HepG2 (cell line): ENCODE data around the gene BBC3. TPM values are rescaled to one million over a fixed set of nuclear protein-coding genes. Genes with fewer than 3 reads are reported as not detected.

ENCODE experiments used
- BHLHE40 ChIP-seq: IDR thresholded peaks from 2 replicates; pipeline ENCODE4 v1.6.1; 2011; ENCODE audit warnings: low read length, improper control_type of control experiment
- BORCS8-MEF2B ChIP-seq: sonication (generic); formaldehyde crosslinking; IDR thresholded peaks from 2 replicates; pipeline ENCODE4 v1.8.0; 2022; ENCODE audit warnings: mild to moderate bottlenecking, missing genetic modification reagents
- DMTF1 ChIP-seq: sonication (generic); formaldehyde crosslinking; IDR thresholded peaks from 2 replicates; pipeline ENCODE4 v1.4.0; 2020; ENCODE audit warnings: mild to moderate bottlenecking, missing genetic modification reagents
- EEA1 ChIP-seq: sonication (generic); formaldehyde crosslinking; IDR thresholded peaks from 2 replicates; pipeline ENCODE4 v1.5.1; 2020; ENCODE audit warnings: mild to moderate bottlenecking, missing genetic modification reagents, borderline replicate concordance
- ELF3 ChIP-seq: IDR thresholded peaks from 2 replicates; pipeline ENCODE4 v1.6.1; 2016; ENCODE audit warnings: missing genetic modification reagents, missing compliant biosample characterization
- ELF4 ChIP-seq: sonication (generic); formaldehyde crosslinking; IDR thresholded peaks from 2 replicates; pipeline ENCODE4 v1.5.0; 2020; ENCODE audit warnings: missing genetic modification reagents, mild to moderate bottlenecking, moderate library complexity, borderline replicate concordance
- ETV5 ChIP-seq: IDR thresholded peaks from 2 replicates; pipeline ENCODE4 v1.6.1; 2018; ENCODE audit warnings: missing biosample characterization, missing genetic modification reagents, inconsistent platforms, borderline replicate concordance
- GFI1 ChIP-seq: sonication (generic); formaldehyde crosslinking; IDR thresholded peaks from 2 replicates; pipeline ENCODE4 v1.5.0; 2020; ENCODE audit warnings: missing genetic modification reagents, mild to moderate bottlenecking, borderline replicate concordance
- HOXA5 ChIP-seq: sonication (generic); formaldehyde crosslinking; IDR thresholded peaks from 2 replicates; pipeline ENCODE4 v1.4.0; 2020; ENCODE audit warnings: missing genetic modification reagents
- MAFF ChIP-seq: IDR thresholded peaks from 2 replicates; pipeline ENCODE4 v1.6.1; 2011; ENCODE audit warnings: low read depth, low read length, improper control_type of control experiment
- MEIS1 ChIP-seq: sonication (generic); formaldehyde crosslinking; IDR thresholded peaks from 2 replicates; pipeline ENCODE4 v1.9.0; 2021; ENCODE audit warnings: mild to moderate bottlenecking, missing genetic modification reagents, moderate library complexity, borderline replicate concordance
- MLLT10 ChIP-seq: sonication (generic); formaldehyde crosslinking; IDR thresholded peaks from 2 replicates; pipeline ENCODE4 v1.4.0; 2020; ENCODE audit warnings: missing genetic modification reagents
- NFATC3 ChIP-seq: sonication (generic); formaldehyde crosslinking; IDR thresholded peaks from 2 replicates; pipeline ENCODE4 v1.5.1; 2020; ENCODE audit warnings: mild to moderate bottlenecking, missing genetic modification reagents
- PRMT3 ChIP-seq: sonication (generic); formaldehyde crosslinking; IDR thresholded peaks from 2 replicates; pipeline ENCODE4 v1.8.1; 2022; ENCODE audit warnings: low read depth, mild to moderate bottlenecking, moderate library complexity, missing genetic modification reagents, borderline replicate concordance
- RARG ChIP-seq: sonication (generic); formaldehyde crosslinking; IDR thresholded peaks from 2 replicates; pipeline ENCODE4 v1.4.0; 2020; ENCODE audit warnings: low read depth, mild to moderate bottlenecking, missing genetic modification reagents
- TBX3 ChIP-seq: fragments of 450-650 bp; IDR thresholded peaks from 2 replicates; pipeline ENCODE4 v1.6.1; 2017; ENCODE audit warnings: antibody characterized with exemption, mild to moderate bottlenecking, inconsistent platforms, borderline replicate concordance
- ZEB1 ChIP-seq: IDR thresholded peaks from 2 replicates; pipeline ENCODE4 v1.6.1; 2012; ENCODE audit warnings: mild to moderate bottlenecking, low read depth, inconsistent platforms; ENCODE audit not compliant: insufficient replicate concordance
- ZFP36L2 ChIP-seq: sonication (generic); formaldehyde crosslinking; IDR thresholded peaks from 2 replicates; pipeline ENCODE4 v1.4.0; 2020; ENCODE audit warnings: missing genetic modification reagents
- ZFP82 ChIP-seq: sonication (generic); formaldehyde crosslinking; IDR thresholded peaks from 2 replicates; pipeline ENCODE4 v1.5.1; 2020; ENCODE audit warnings: mild to moderate bottlenecking, missing genetic modification reagents, borderline replicate concordance
- ZFYVE20 ChIP-seq: sonication (generic); formaldehyde crosslinking; IDR thresholded peaks from 2 replicates; pipeline ENCODE4 v1.8.0; 2023; ENCODE audit warnings: low read depth, mild to moderate bottlenecking, moderate library complexity, missing genetic modification reagents, borderline replicate concordance
- ZNF101 ChIP-seq: sonication (generic); formaldehyde crosslinking; IDR thresholded peaks from 2 replicates; pipeline ENCODE4 v1.4.0; 2020; ENCODE audit warnings: mild to moderate bottlenecking, low read depth, missing genetic modification reagents, borderline replicate concordance
- ZNF138 ChIP-seq: sonication (generic); formaldehyde crosslinking; IDR thresholded peaks from 2 replicates; pipeline ENCODE4 v1.5.0; 2020; ENCODE audit warnings: mild to moderate bottlenecking, low read depth, missing genetic modification reagents
- ZNF230 ChIP-seq: sonication (generic); formaldehyde crosslinking; IDR thresholded peaks from 2 replicates; pipeline ENCODE4 v1.4.0; 2020; ENCODE audit warnings: mild to moderate bottlenecking, missing genetic modification reagents
- ZNF3 ChIP-seq: IDR thresholded peaks from 2 replicates; pipeline ENCODE4 v1.7.0; 2017; ENCODE audit warnings: inconsistent platforms
- ZNF317 ChIP-seq: sonication (generic); formaldehyde crosslinking; IDR thresholded peaks from 2 replicates; pipeline ENCODE4 v1.5.0; 2020; ENCODE audit warnings: mild to moderate bottlenecking, missing genetic modification reagents
- ZNF562 ChIP-seq: sonication (generic); formaldehyde crosslinking; IDR thresholded peaks from 2 replicates; pipeline ENCODE4 v1.8.0; 2022; ENCODE audit warnings: missing genetic modification reagents, borderline replicate concordance
- ZNF598 ChIP-seq: sonication (generic); formaldehyde crosslinking; IDR thresholded peaks from 2 replicates; pipeline ENCODE4 v1.5.1; 2020; ENCODE audit warnings: mild to moderate bottlenecking, missing genetic modification reagents, borderline replicate concordance
- ZNF629 ChIP-seq: sonication (generic); formaldehyde crosslinking; conservative IDR thresholded peaks from 2 replicates; pipeline ENCODE4 v1.5.0; 2020; ENCODE audit warnings: missing genetic modification reagents
- ZSCAN25 ChIP-seq: sonication (generic); formaldehyde crosslinking; IDR thresholded peaks from 2 replicates; pipeline ENCODE4 v1.8.0; 2022; ENCODE audit warnings: mild to moderate bottlenecking, missing genetic modification reagents
- ZSCAN30 ChIP-seq: sonication (generic); formaldehyde crosslinking; IDR thresholded peaks from 2 replicates; pipeline ENCODE4 v1.5.0; 2020; ENCODE audit warnings: mild to moderate bottlenecking, missing genetic modification reagents
- polyA plus RNA-seq, 8 experiments: library from polyadenylated mRNA; depleted of rRNA in 3 of 8; stranded (reverse) in 7 of 8; unstranded in 1 of 8; fragments of >200 nt; fragmentation: Illumina TruSeq in 4 of 8; extraction: Trizol in 4 of 8; gene quantifications; 2 replicates each; pipeline versions ENCODE4 v1.2.1 to v1.2.3, GENCODE V29; 2011 to 2016; ENCODE audit warnings: low read depth in 4 of 8, missing spikeins in 1 of 8, mixed read lengths in 1 of 8; ENCODE audit not compliant: insufficient read depth in 1 of 8
- total RNA-seq, 5 experiments: library from RNA; depleted of rRNA; stranded (reverse); fragments of >200 nt; fragmentation: Illumina TruSeq; extraction: Trizol; gene quantifications; 2 replicates each; pipeline ENCODE4 v1.2.3, GENCODE V29; 2016; ENCODE audit warnings: low read depth in 1 of 5

Gene BBC3
- total and polyA plus RNA-seq, 2 of the 13 experiments (the other 11 are each of a cell fraction or from before 2014, with no cell fraction given) = 6.1 to 8.8 TPM

DNA sequence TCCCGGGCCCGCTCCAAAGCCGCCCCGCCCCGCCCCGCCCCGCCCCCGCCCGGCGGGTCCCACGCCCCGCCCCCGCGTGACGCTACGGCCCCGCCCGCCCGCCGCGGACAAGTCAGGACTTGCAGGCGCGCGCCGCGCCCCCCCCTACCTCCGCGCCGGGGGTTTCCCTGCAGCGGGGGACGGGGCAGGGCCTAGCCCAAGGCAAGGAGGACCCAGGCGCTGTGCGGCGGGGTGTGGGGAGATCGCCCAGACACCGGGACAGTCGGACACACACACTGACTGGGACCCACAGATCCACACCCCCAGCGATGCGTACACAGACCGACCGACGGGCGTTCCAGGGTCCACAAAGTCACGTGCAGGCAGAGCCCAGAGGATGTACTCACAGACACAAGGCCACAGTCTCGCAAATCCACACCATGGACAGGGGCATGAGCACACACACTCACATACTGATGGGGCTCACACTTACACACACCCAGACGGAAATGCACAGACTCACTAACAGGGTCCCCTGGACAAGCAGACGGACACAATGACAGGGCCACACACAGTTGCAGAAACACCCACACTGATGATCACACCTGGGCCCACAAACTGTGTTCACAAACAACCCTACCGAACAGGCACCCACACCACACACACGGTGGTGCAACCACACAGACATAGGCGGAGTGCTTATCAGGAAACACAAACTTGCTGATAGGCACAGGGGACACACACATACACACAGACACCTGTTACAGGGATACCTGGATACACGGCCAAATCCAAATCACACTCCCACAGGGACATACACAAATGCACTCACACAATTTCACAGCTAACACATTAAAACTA lies 436 bp upstream of the BBC3 start (continued):
- no peak for TF ChIP-seq ZFYVE20
- TF ChIP-seq TBX3 = peak; percentile 45; the same call in 1 of the 2 replicates
- TF ChIP-seq ZSCAN25 = peak; percentile 78
- no peak for TF ChIP-seq RARG (CRISPR knock-in tag)
- peak; percentile 13; the same call in 1 of the 2 replicates for TF ChIP-seq ETV5 (CRISPR knock-in tag)
- TF ChIP-seq ZEB1 = no peak
- TF ChIP-seq ZNF138 (CRISPR knock-in tag) = 0 out of 2 replicates have a peak, but pooled peaks have one; percentile 17
- TF ChIP-seq EEA1 (CRISPR knock-in tag) = 0 out of 2 replicates have a peak, but pooled peaks have one; percentile 18
- peak; percentile 37; the same call in 1 of the 2 replicates for TF ChIP-seq ZNF598
- TF ChIP-seq ZFP36L2 (CRISPR knock-in tag) = no peak
- TF ChIP-seq ZNF230 (CRISPR knock-in tag) = no peak
- no peak for TF ChIP-seq ZNF562
- no peak for TF ChIP-seq HOXA5 (CRISPR knock-in tag)
- TF ChIP-seq MEIS1 (CRISPR knock-in tag) = 0 out of 2 replicates have a peak, but pooled peaks have one; percentile 60
- peak; percentile 76; the same call in 1 of the 2 replicates for TF ChIP-seq ZNF317 (CRISPR knock-in tag)
- no peak for TF ChIP-seq NFATC3 (CRISPR knock-in tag)
- no peak for TF ChIP-seq ZNF101
- no peak for TF ChIP-seq ELF4 (CRISPR knock-in tag)
- TF ChIP-seq PRMT3 (CRISPR knock-in tag) = no peak
- peak; percentile 69; the same call in 1 of the 2 replicates for TF ChIP-seq BORCS8-MEF2B (CRISPR knock-in tag)
- TF ChIP-seq ZNF629 = 0 out of 2 replicates have a peak, but pooled peaks have one; percentile 23
- no peak for TF ChIP-seq ZFP82
- TF ChIP-seq ZNF3 = no peak; the same call in 1 of the 2 replicates
- no peak for TF ChIP-seq ZSCAN30 (CRISPR knock-in tag)
- TF ChIP-seq GFI1 (CRISPR knock-in tag) = no peak
- no peak for TF ChIP-seq MAFF
- TF ChIP-seq ELF3 (CRISPR knock-in tag) = no peak; the same call in 1 of the 2 replicates
- peak; percentile 98 for TF ChIP-seq BHLHE40
- no peak for TF ChIP-seq MLLT10 (CRISPR knock-in tag)
- TF ChIP-seq DMTF1 = no peak
